NCI-H774 (cell line): ENCODE measurements around the gene FAM181A.

Source experiments
- DNase-seq: peaks from one replicate; lab custom pipeline; 2025; lab: John Stamatoyannopoulos, UW

FAM181A gene

DNA sequence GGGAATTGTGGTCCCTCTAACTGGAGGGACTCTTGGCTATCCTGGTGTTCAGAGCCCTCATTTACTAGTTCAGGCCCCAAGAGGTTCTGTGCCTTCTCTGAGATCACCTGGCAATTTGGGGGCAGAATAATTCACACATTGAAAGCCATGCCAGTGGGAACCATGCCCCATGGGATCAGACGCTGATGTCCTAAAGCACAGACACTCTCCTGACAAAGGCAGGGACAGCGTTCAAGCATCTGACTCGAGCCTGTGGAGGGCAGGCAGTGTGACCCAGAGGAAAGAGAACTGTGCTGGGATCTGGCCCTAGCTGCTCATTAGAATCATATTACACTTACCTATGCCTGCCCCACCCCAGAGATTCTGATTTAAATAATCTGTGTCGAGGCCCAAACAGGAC lies 51.6 kb downstream of the FAM181A start:
- DNase-seq, result no peak
